Measurements from ENCODE around the gene EEIG1. TPM values are rescaled to one million over a fixed set of nuclear protein-coding genes. Genes with fewer than 3 reads are reported as not detected.

The EEIG1 gene
- polyA plus RNA-seq, 1 experiment: 26.6 TPM

- Histone ChIP-seq H3K36me3 (ENCODE audit: control insufficient read depth, insufficient read depth, low read length) (no peaks in the 10 kb centered on the region), H3K27me3 (ENCODE audit: control insufficient read depth, insufficient read depth, low read length) (no peaks in the 10 kb centered on the region), H3K4me3 (ENCODE audit: low read depth, low read length) (no peak overlapping the region)
- ChIA-PET CTCF (interaction anchor here (1.1 kb wide), 1 partner anchor 12 kb away, joined by 4 read pairs; no protein-coding TSS in a partner anchor), POLR2A (no interaction called here)
- no peak for TF ChIP-seq CTCF (IDR thresholded peaks at IDR 0.05; ENCODE audit: insufficient read depth, low read depth, low read length)
- no peak for DNase-seq (ENCODE audit: low read depth)
Measured at GRCh38 chr9:128015696-128016095, 34.9 kb upstream of the EEIG1 start.

GRCh38 chr9:128011071-128011817 lies 30.5 kb upstream of the EEIG1 start:
- CTCF ChIA-PET: no interaction called here
- no peak for TF ChIP-seq CTCF (IDR thresholded peaks at IDR 0.05; ENCODE audit: insufficient read depth, low read depth, low read length)
- POLR2A ChIA-PET: no interaction called here
- DNase-seq (ENCODE audit: low read depth): no peak
- Histone ChIP-seq H3K4me3 (ENCODE audit: low read depth, low read length) (no peak overlapping the region), H3K27me3 (ENCODE audit: control insufficient read depth, insufficient read depth, low read length) (no peaks in the 10 kb centered on the region), H3K36me3 (ENCODE audit: control insufficient read depth, insufficient read depth, low read length) (no peaks in the 10 kb centered on the region)

GRCh38 chr9:128009639-128010038 lies 28.9 kb upstream of the EEIG1 start:
- no peak for TF ChIP-seq CTCF (IDR thresholded peaks at IDR 0.05; ENCODE audit: insufficient read depth, low read depth, low read length)
- ChIA-PET POLR2A (no interaction called here), CTCF (interaction anchor here (1.2 kb wide), 1 partner anchor 10 kb away, joined by 3 read pairs; no protein-coding TSS in a partner anchor)
- Histone ChIP-seq H3K36me3 (ENCODE audit: control insufficient read depth, insufficient read depth, low read length) (no peaks in the 10 kb centered on the region), H3K27me3 (ENCODE audit: control insufficient read depth, insufficient read depth, low read length) (no peaks in the 10 kb centered on the region), H3K4me3 (ENCODE audit: low read depth, low read length) (no peak overlapping the region)
- DNase-seq (ENCODE audit: low read depth): no peak

- ChIA-PET POLR2A (no interaction called here), CTCF (no interaction called here)
- no peak for DNase-seq (ENCODE audit: low read depth)
- no peak for TF ChIP-seq CTCF (IDR thresholded peaks at IDR 0.05; ENCODE audit: insufficient read depth, low read depth, low read length)
- no peaks in the 10 kb centered on the region for H3K27me3 ChIP-seq (ENCODE audit: control insufficient read depth, insufficient read depth, low read length)
- no peaks in the 10 kb centered on the region for H3K36me3 ChIP-seq (ENCODE audit: control insufficient read depth, insufficient read depth, low read length)
- H3K4me3 ChIP-seq (ENCODE audit: low read depth, low read length): no peak overlapping the region
Measured at GRCh38 chr9:128008171-128008570, 27.4 kb upstream of the EEIG1 start.

- Histone ChIP-seq H3K4me3 (ENCODE audit: low read depth, low read length) (no peak overlapping the region), H3K36me3 (ENCODE audit: control insufficient read depth, insufficient read depth, low read length) (no peaks in the 10 kb centered on the region), H3K27me3 (ENCODE audit: control insufficient read depth, insufficient read depth, low read length) (no peaks in the 10 kb centered on the region)
- CTCF ChIA-PET: interaction anchor here (1.0 to 2.2 kb wide), 5 partner anchors 11 to 65 kb away, joined by 3 to 12 read pairs (median 4); partner anchors contain the start of gene EEIG1
- no peak for TF ChIP-seq CTCF (IDR thresholded peaks at IDR 0.05; ENCODE audit: insufficient read depth, low read depth, low read length)
- DNase-seq (ENCODE audit: low read depth): no peak
- POLR2A ChIA-PET: no interaction called here
Measured at GRCh38 chr9:128007566-128008138, 26.9 kb upstream of the EEIG1 start.

Data from BJ (cell line).